ENCODE results near the gene FSD2. TPM values are rescaled to one million over a fixed set of nuclear protein-coding genes. Genes with fewer than 3 reads are reported as not detected.
"Not testable (repeated sequence)": the region's sequence is repeated elsewhere in the genome, so short reads cannot be mapped to it uniquely, and the experiment has no call there.

The FSD2 gene
- total and polyA plus RNA-seq, 10 of the 15 experiments (the other 5 are each of a cell fraction or from before 2014, with no cell fraction given) = under 0.01 to 0.39 (median 0.07) TPM; not detected in 3

- TF ChIP-seq LARP7 (IDR thresholded peaks at IDR 0.05) = peak; percentile 82; the same call in 1 of the 2 replicates
- TF ChIP-seq IKZF1 (conservative IDR thresholded peaks at IDR 0.05) = peak; percentile 48; the same call in 1 of the 2 replicates
These were observed 96.3 kb downstream of the FSD2 start, which contains the start of gene AP3B2 (continued) for GRCh38 chr15:82709421-82710207.

GRCh38 chr15:82709081-82709420, 96.8 kb downstream of the FSD2 start:
- Histone ChIP-seq H3K4me2 (ENCODE audit: control insufficient read depth, insufficient read depth) (peak overlapping the region; percentile 93), H2AFZ (ENCODE audit: control insufficient read depth, low read depth, low read length) (no peak overlapping the region), H3K27me3 (replicated peaks in 1 of 2; ENCODE audit: control insufficient read depth in 2 of 2, insufficient read depth in 2 of 2, low read length in 1 of 2) (no peaks in the 10 kb centered on the region; a peak in 2 of 4 replicates), H3K36me3 (ENCODE audit: control insufficient read depth in 2 of 2, insufficient read depth in 2 of 2, low read length in 1 of 2) (no peaks in the 10 kb centered on the region), H3K27ac (ENCODE audit: control insufficient read depth, insufficient read depth) (no peak overlapping the region), H3K79me2 (ENCODE audit: control insufficient read depth, insufficient read depth, low read length) (no peaks in the 10 kb centered on the region), H3K4me1 (ENCODE audit: control insufficient read depth, insufficient read depth, low read length) (0 out of 2 replicates have a peak, but pooled peaks cover 4% of the 10 kb centered on the region), H4K20me1 (ENCODE audit: control insufficient read depth, insufficient read depth) (no peaks in the 10 kb centered on the region), H3K9ac (ENCODE audit: control insufficient read depth, insufficient read depth, low read length) (no peak overlapping the region), H3K4me3 (no peak overlapping the region), H3K9me3 (replicated peaks; ENCODE audit: control insufficient read depth, insufficient read depth, low read length) (no peaks in the 10 kb centered on the region)
- DNase-seq (ENCODE audit: low read depth, low spot score) = no peak
- ChIA-PET RAD21 (ENCODE audit: unreplicated experiment) (no interaction called here), POLR2A (no interaction called here), SMC1A (ENCODE audit: uncharacterized antibody, unreplicated experiment) (interaction anchor here (0.9 kb wide), 1 partner anchor 24 kb away, joined by 3 read pairs; no protein-coding TSS in a partner anchor), CTCF (no interaction called here)
- TF ChIP-seq BACH1 (IDR thresholded peaks at IDR 0.05; ENCODE audit: borderline replicate concordance) (no peak), NFXL1 (IDR thresholded peaks at IDR 0.05; ENCODE audit: borderline replicate concordance) (no peak), MEF2A (IDR thresholded peaks at IDR 0.05; ENCODE audit: insufficient read depth, low read depth, low read length) (no peak)
- no peak for ATAC-seq
- intact Hi-C loops (cut with micrococcal nuclease; ENCODE audit: unreplicated experiment) (no loop called here), in situ Hi-C loops (cut with MboI) (no loop called here)
- 8% methylated on average over 14 of the region's 15 CpGs for WGBS (ENCODE audit: insufficient coverage, insufficient replicate concordance, low lambda C conversion rate, missing lambda C conversion rate)
- FAIRE-seq = no peak
- no TSS peak for BruUV-seq (replicated peaks)

- H3K4me1 ChIP-seq (ENCODE audit: control insufficient read depth, insufficient read depth, low read length); intact Hi-C loops (cut with micrococcal nuclease; ENCODE audit: unreplicated experiment); ATAC-seq; BruUV-seq (replicated peaks); H3K79me2 ChIP-seq (ENCODE audit: control insufficient read depth, insufficient read depth, low read length); H3K4me2 ChIP-seq (ENCODE audit: control insufficient read depth, insufficient read depth); H3K27ac ChIP-seq (ENCODE audit: control insufficient read depth, insufficient read depth); H3K4me3 ChIP-seq; H3K9me3 ChIP-seq (replicated peaks; ENCODE audit: control insufficient read depth, insufficient read depth, low read length); SMC1A ChIA-PET (ENCODE audit: uncharacterized antibody, unreplicated experiment); CTCF ChIA-PET; in situ Hi-C loops (cut with MboI); H3K9ac ChIP-seq (ENCODE audit: control insufficient read depth, insufficient read depth, low read length); DNase-seq (ENCODE audit: low read depth, low spot score); H4K20me1 ChIP-seq (ENCODE audit: control insufficient read depth, insufficient read depth); POLR2A ChIA-PET; H2AFZ ChIP-seq (ENCODE audit: control insufficient read depth, low read depth, low read length); H3K36me3 ChIP-seq (ENCODE audit: control insufficient read depth in 2 of 2, insufficient read depth in 2 of 2, low read length in 1 of 2); RAD21 ChIA-PET (ENCODE audit: unreplicated experiment); H3K27me3 ChIP-seq (replicated peaks in 1 of 2; ENCODE audit: control insufficient read depth in 2 of 2, insufficient read depth in 2 of 2, low read length in 1 of 2); FAIRE-seq: not testable (repeated sequence)
- 41% methylated on average over 8 of the region's 8 CpGs for WGBS (ENCODE audit: insufficient coverage, insufficient replicate concordance, low lambda C conversion rate, missing lambda C conversion rate)
These were observed 100.0 kb downstream of the FSD2 start for GRCh38 chr15:82705856-82706255.

Other genes starting within 250 kb of the FSD2 start
- gene CPEB1, start 158.7 kb downstream of the FSD2 start, total RNA-seq (2014; rRNA removed) = 0.28 and 0.44 TPM in 2 replicates
- 0.27 and 0.28 TPM in 2 replicates for gene CPEB1, start 158.7 kb downstream of the FSD2 start, total RNA-seq (2014; rRNA removed; fragmentation: Illumina TruSeq; extraction: Trizol)
- gene CPEB1, start 158.7 kb downstream of the FSD2 start, total RNA-seq (2021) = 0.66 and 0.92 TPM in 2 replicates
- 0.14 and 0.26 TPM in 2 replicates for gene CPEB1, start 158.7 kb downstream of the FSD2 start, polyA plus RNA-seq (2011; rRNA removed)
- gene CPEB1, start 158.7 kb downstream of the FSD2 start, polyA plus RNA-seq (2014; fragmentation: Illumina TruSeq; extraction: Trizol) = 0.65 and 0.68 TPM in 2 replicates
- gene CPEB1, start 158.7 kb downstream of the FSD2 start, polyA plus RNA-seq (2014; fragmentation: Nextera tagmentation; extraction: Ambion mirVana) = under 1 TPM; 0.05 to 0.20 TPM
- gene CPEB1, start 158.7 kb downstream of the FSD2 start, polyA plus RNA-seq (2014; rRNA removed) = 0.71 and 0.99 TPM in 2 replicates
- 1 to 10 TPM; 1.1 TPM for gene CPEB1, start 158.7 kb downstream of the FSD2 start, polyA plus RNA-seq (2016; fragmentation: Nextera tagmentation; extraction: Ambion mirVana)
- not detected in 2 replicates for gene AP3B2, start 96.2 kb downstream of the FSD2 start, total RNA-seq (2014; rRNA removed)
- not detected in 2 replicates for gene AP3B2, start 96.2 kb downstream of the FSD2 start, total RNA-seq (2014; rRNA removed; fragmentation: Illumina TruSeq; extraction: Trizol)
- not detected in 2 replicates for gene AP3B2, start 96.2 kb downstream of the FSD2 start, total RNA-seq (2021)
- not detected in 2 replicates for gene AP3B2, start 96.2 kb downstream of the FSD2 start, polyA plus RNA-seq (2011; rRNA removed)
- gene AP3B2, start 96.2 kb downstream of the FSD2 start, polyA plus RNA-seq (2014; fragmentation: Illumina TruSeq; extraction: Trizol) = not detected in 2 replicates
- gene AP3B2, start 96.2 kb downstream of the FSD2 start, polyA plus RNA-seq (2014; fragmentation: Nextera tagmentation; extraction: Ambion mirVana) = not detected
- gene AP3B2, start 96.2 kb downstream of the FSD2 start, polyA plus RNA-seq (2014; rRNA removed) = not detected in 2 replicates
- gene AP3B2, start 96.2 kb downstream of the FSD2 start, polyA plus RNA-seq (2016; fragmentation: Nextera tagmentation; extraction: Ambion mirVana) = not detected
- 2.3 and 3.1 TPM in 2 replicates for gene WHAMM, start 3.6 kb upstream of the FSD2 start, total RNA-seq (2014; rRNA removed)
- 2.2 and 2.3 TPM in 2 replicates for gene WHAMM, start 3.6 kb upstream of the FSD2 start, total RNA-seq (2014; rRNA removed; fragmentation: Illumina TruSeq; extraction: Trizol)
- gene WHAMM, start 3.6 kb upstream of the FSD2 start, total RNA-seq (2021) = 2.9 and 4.2 TPM in 2 replicates
- 6.5 and 6.7 TPM in 2 replicates for gene WHAMM, start 3.6 kb upstream of the FSD2 start, polyA plus RNA-seq (2011; rRNA removed)
- gene WHAMM, start 3.6 kb upstream of the FSD2 start, polyA plus RNA-seq (2014; fragmentation: Illumina TruSeq; extraction: Trizol) = 3.0 and 8.2 TPM in 2 replicates
- gene WHAMM, start 3.6 kb upstream of the FSD2 start, polyA plus RNA-seq (2014; fragmentation: Nextera tagmentation; extraction: Ambion mirVana) = 1 to 10 TPM; 1.7 to 1.8 TPM
- 3.0 and 3.3 TPM in 2 replicates for gene WHAMM, start 3.6 kb upstream of the FSD2 start, polyA plus RNA-seq (2014; rRNA removed)
- 1 to 10 TPM in 1 of 2 experiments, under 1 TPM in 1; 0.87 to 2.7 TPM for gene WHAMM, start 3.6 kb upstream of the FSD2 start, polyA plus RNA-seq (2016; fragmentation: Nextera tagmentation; extraction: Ambion mirVana)
- 0.65 and 5.0 TPM in 2 replicates for gene HOMER2, start 146.7 kb upstream of the FSD2 start, total RNA-seq (2014; rRNA removed)
- 1.2 and 1.9 TPM in 2 replicates for gene HOMER2, start 146.7 kb upstream of the FSD2 start, total RNA-seq (2014; rRNA removed; fragmentation: Illumina TruSeq; extraction: Trizol)
- 1.7 and 2.3 TPM in 2 replicates for gene HOMER2, start 146.7 kb upstream of the FSD2 start, total RNA-seq (2021)
- 3.2 and 3.7 TPM in 2 replicates for gene HOMER2, start 146.7 kb upstream of the FSD2 start, polyA plus RNA-seq (2011; rRNA removed)
- 1.1 and 1.3 TPM in 2 replicates for gene HOMER2, start 146.7 kb upstream of the FSD2 start, polyA plus RNA-seq (2014; fragmentation: Illumina TruSeq; extraction: Trizol)
- gene HOMER2, start 146.7 kb upstream of the FSD2 start, polyA plus RNA-seq (2014; fragmentation: Nextera tagmentation; extraction: Ambion mirVana) = 1 to 10 TPM; 1.0 to 1.4 TPM
- gene HOMER2, start 146.7 kb upstream of the FSD2 start, polyA plus RNA-seq (2014; rRNA removed) = 0.60 and 0.93 TPM in 2 replicates
- gene HOMER2, start 146.7 kb upstream of the FSD2 start, polyA plus RNA-seq (2016; fragmentation: Nextera tagmentation; extraction: Ambion mirVana) = 1 to 10 TPM; 2.5 to 2.6 TPM
- 32.3 and 34.9 TPM in 2 replicates for gene RAMAC, start 180.1 kb upstream of the FSD2 start, total RNA-seq (2014; rRNA removed)
- 34.7 and 35.3 TPM in 2 replicates for gene RAMAC, start 180.1 kb upstream of the FSD2 start, total RNA-seq (2014; rRNA removed; fragmentation: Illumina TruSeq; extraction: Trizol)
- 22.4 and 22.9 TPM in 2 replicates for gene RAMAC, start 180.1 kb upstream of the FSD2 start, total RNA-seq (2021)
- 48.1 and 65.9 TPM in 2 replicates for gene RAMAC, start 180.1 kb upstream of the FSD2 start, polyA plus RNA-seq (2011; rRNA removed)
- 33.6 and 41.4 TPM in 2 replicates for gene RAMAC, start 180.1 kb upstream of the FSD2 start, polyA plus RNA-seq (2014; fragmentation: Illumina TruSeq; extraction: Trizol)
- 100 to 1,000 TPM in 1 of 2 experiments, 10 to 100 TPM in 1; 79.3 to 109 TPM for gene RAMAC, start 180.1 kb upstream of the FSD2 start, polyA plus RNA-seq (2014; fragmentation: Nextera tagmentation; extraction: Ambion mirVana)
- 32.0 and 34.4 TPM in 2 replicates for gene RAMAC, start 180.1 kb upstream of the FSD2 start, polyA plus RNA-seq (2014; rRNA removed)
- gene RAMAC, start 180.1 kb upstream of the FSD2 start, polyA plus RNA-seq (2016; fragmentation: Nextera tagmentation; extraction: Ambion mirVana) = 10 to 100 TPM; 49.9 to 50.0 TPM
- 20.7 and 26.5 TPM in 2 replicates for gene C15orf40, start 205.6 kb upstream of the FSD2 start, total RNA-seq (2014; rRNA removed)
- gene C15orf40, start 205.6 kb upstream of the FSD2 start, total RNA-seq (2014; rRNA removed; fragmentation: Illumina TruSeq; extraction: Trizol) = 23.4 and 26.3 TPM in 2 replicates
- gene C15orf40, start 205.6 kb upstream of the FSD2 start, total RNA-seq (2021) = 20.7 and 21.3 TPM in 2 replicates
- gene C15orf40, start 205.6 kb upstream of the FSD2 start, polyA plus RNA-seq (2011; rRNA removed) = 24.1 and 32.5 TPM in 2 replicates
- gene C15orf40, start 205.6 kb upstream of the FSD2 start, polyA plus RNA-seq (2014; fragmentation: Illumina TruSeq; extraction: Trizol) = 9.8 and 25.8 TPM in 2 replicates
- 10 to 100 TPM; 59.9 to 70.0 TPM for gene C15orf40, start 205.6 kb upstream of the FSD2 start, polyA plus RNA-seq (2014; fragmentation: Nextera tagmentation; extraction: Ambion mirVana)
- gene C15orf40, start 205.6 kb upstream of the FSD2 start, polyA plus RNA-seq (2014; rRNA removed) = 31.2 and 44.0 TPM in 2 replicates
- gene C15orf40, start 205.6 kb upstream of the FSD2 start, polyA plus RNA-seq (2016; fragmentation: Nextera tagmentation; extraction: Ambion mirVana) = 10 to 100 TPM; 59.1 to 64.3 TPM

All from GM12878 (cell line).